Keratinocyte (primary cell): ENCODE measurements around the gene MAGI1. TPM values are rescaled to one million over a fixed set of nuclear protein-coding genes. Genes with fewer than 3 reads are reported as not detected.

ENCODE experiments used
- DNase-seq: peaks from one replicate; pipeline ENCODE4 v3.0.0-alpha.2; 2011; ENCODE audit warnings: low read depth, missing footprints, low spot score
- FAIRE-seq: peaks from 2 replicates; lab custom pipeline; 2011; peaks lifted over from hg19 to GRCh38; lab: Jason Lieb, UNC
- H2AFZ ChIP-seq: 2 replicates; pipeline ENCODE4 v1.6.0; 2012; ENCODE audit warnings: low read length, control low read depth, inconsistent platforms; ENCODE audit not compliant: control insufficient read depth
- H3K27ac ChIP-seq: 2 replicates; pipeline ENCODE4 v1.5.1; 2011; ENCODE audit warnings: low read length; ENCODE audit not compliant: control insufficient read depth, insufficient read depth
- H3K27me3 ChIP-seq: 3 replicates; pipeline ENCODE4 v1.6.0; 2011; ENCODE audit warnings: low read length; ENCODE audit not compliant: control insufficient read depth, insufficient read depth; ENCODE audit errors: extremely low read depth
- H3K36me3 ChIP-seq, 2 experiments: 2 replicates in 1 of 2; 3 replicates in 1 of 2; pipeline ENCODE4 v1.5.1; 2011; ENCODE audit warnings: low read length in 2 of 2, mild to moderate bottlenecking in 1 of 2; ENCODE audit not compliant: control insufficient read depth in 2 of 2, insufficient read depth in 2 of 2; ENCODE audit errors: extremely low read depth in 1 of 2
- H3K4me1 ChIP-seq: 3 replicates; pipeline ENCODE4 v1.5.1; 2011; ENCODE audit warnings: low read length; ENCODE audit not compliant: control insufficient read depth, insufficient read depth; ENCODE audit errors: extremely low read depth
- H3K4me2 ChIP-seq: 3 replicates; pipeline ENCODE4 v1.6.0; 2011; ENCODE audit warnings: low read depth, low read length; ENCODE audit not compliant: control insufficient read depth, insufficient read depth; ENCODE audit errors: extremely low read depth
- H3K4me3 ChIP-seq, 3 experiments: fragments of 200-600 bp in 1 of 3; sonication (generic) in 1 of 3; 2 replicates in 2 of 3; 3 replicates in 1 of 3; pipeline ENCODE4 v1.5.1; 2011 to 2016; ENCODE audit warnings: low read length in 3 of 3, mild to moderate bottlenecking in 3 of 3, control low read depth in 2 of 3, inconsistent platforms in 1 of 3, low read depth in 1 of 3, mixed read lengths in 1 of 3, mixed run types in 1 of 3, moderate library complexity in 1 of 3; ENCODE audit not compliant: control insufficient read depth in 2 of 3, insufficient read depth in 2 of 3; ENCODE audit errors: extremely low read depth in 1 of 3
- H3K79me2 ChIP-seq: 2 replicates; pipeline ENCODE4 v1.6.0; 2012; ENCODE audit warnings: low read length; ENCODE audit not compliant: control insufficient read depth, insufficient read depth
- H3K9ac ChIP-seq: 3 replicates; pipeline ENCODE4 v1.6.0; 2011; ENCODE audit warnings: low read length; ENCODE audit not compliant: control insufficient read depth, insufficient read depth; ENCODE audit errors: extremely low read depth
- H3K9me1 ChIP-seq: 3 replicates; pipeline ENCODE4 v1.6.0; 2011; ENCODE audit warnings: low read length; ENCODE audit not compliant: control insufficient read depth, insufficient read depth; ENCODE audit errors: extremely low read depth
- H3K9me3 ChIP-seq: 2 replicates; pipeline ENCODE4 v1.5.1; 2012; ENCODE audit warnings: low read depth, low read length; ENCODE audit not compliant: control insufficient read depth
- H4K20me1 ChIP-seq: 3 replicates; pipeline ENCODE4 v1.6.0; 2011; ENCODE audit warnings: low read length; ENCODE audit not compliant: control insufficient read depth, insufficient read depth; ENCODE audit errors: extremely low read depth
- CTCF ChIP-seq, 3 experiments: IDR thresholded peaks in 1 of 3; conservative IDR thresholded peaks in 1 of 3; optimal IDR thresholded peaks in 1 of 3; 2 replicates in 2 of 3; 3 replicates in 1 of 3; pipeline versions ENCODE3 to v1.5.1; 2011; ENCODE audit warnings: low read length in 3 of 3, mild to moderate bottlenecking in 3 of 3, moderate library complexity in 2 of 3, control low read depth in 1 of 3, inconsistent platforms in 1 of 3; ENCODE audit not compliant: insufficient read depth in 2 of 3; ENCODE audit errors: extremely low read depth in 1 of 3
- EZH2 ChIP-seq: IDR thresholded peaks from one replicate; pipeline ENCODE4 v1.6.1; 2012; ENCODE audit warnings: inconsistent platforms, mild to moderate bottlenecking, low read length, moderate library complexity
- dilution Hi-C: fragments of 300-500 bp; cut with MboI; formaldehyde crosslinking; loops from one replicate; pipeline ENCODE4 v1.7.0; 2020; ENCODE audit warnings: low sequenced_read_pairs; ENCODE audit not compliant: extremely low pct_ligation_motif_present
- polyA plus RNA-seq, 5 experiments: library from polyadenylated mRNA; depleted of rRNA in 3 of 5; stranded (reverse) in 3 of 5; stranded (forward) in 1 of 5; unstranded in 1 of 5; fragments of >200 nt; gene quantifications; 1 replicate in 1 of 5; 2 replicates in 3 of 5; 3 replicates in 1 of 5; pipeline versions ENCODE4 v1.2.1 to v1.2.3, GENCODE V29; 2011 to 2012; ENCODE audit warnings: missing spikeins in 2 of 5, low read depth in 1 of 5, low replicate concordance in 1 of 5

The MAGI1 gene
- polyA plus RNA-seq, 1 donor (not counting 4 experiments of a cell fraction or from before 2014, with no cell fraction given), result 10.9 TPM

DNA sequence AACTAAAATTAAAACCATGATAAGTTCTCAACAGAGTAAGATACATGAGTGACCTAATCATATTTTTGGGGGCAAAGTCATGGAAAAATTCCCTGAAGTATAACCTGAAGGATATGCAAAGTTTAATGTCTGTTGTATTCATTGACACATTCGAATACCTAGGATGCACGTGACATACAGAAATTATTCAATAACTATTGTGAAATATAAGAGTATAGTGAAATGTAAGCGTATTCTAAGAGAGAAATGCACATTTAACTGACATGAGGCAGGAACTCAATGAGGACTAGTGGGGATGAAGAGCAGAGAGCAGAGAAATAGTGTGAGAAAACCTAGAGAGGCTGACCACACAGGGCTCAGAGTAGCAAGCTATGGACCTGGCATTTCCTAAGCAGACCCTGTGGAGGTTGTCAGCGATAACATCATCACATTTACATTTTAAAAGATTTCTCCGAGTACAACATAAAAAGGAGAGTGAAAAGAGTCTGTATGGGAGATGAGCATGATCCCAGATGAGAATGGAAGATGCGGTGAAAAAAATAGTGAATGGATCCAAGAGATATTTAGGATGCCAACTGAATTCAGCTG is 588.8 kb downstream of the MAGI1 start:
- Histone ChIP-seq H3K4me3 (no peak overlapping the region), H3K36me3 (no peaks in the 10 kb centered on the region), H3K4me2 (no peak overlapping the region), H3K79me2 (no peaks in the 10 kb centered on the region), H3K9me3 (no peaks in the 10 kb centered on the region), H3K9ac (no peak overlapping the region), H4K20me1 (no peaks in the 10 kb centered on the region), H3K27me3 (no peaks in the 10 kb centered on the region), H3K4me1 (no peaks in the 10 kb centered on the region), H3K27ac (no peak overlapping the region), H3K9me1 (no peaks in the 10 kb centered on the region), H2AFZ (no peak overlapping the region)
- FAIRE-seq, result no peak
- DNase-seq, result no peak
- dilution Hi-C loops, result no loop called here
- TF ChIP-seq CTCF (optimal IDR thresholded peaks at IDR 0.05 in 1 of 3, IDR thresholded peaks at IDR 0.05 in 1 of 3, conservative IDR thresholded peaks at IDR 0.05 in 1 of 3; ENCODE audit: extremely low read depth in 1 of 3, insufficient read depth in 2 of 3, low read length in 3 of 3) (no peak), EZH2 (no peak)

DNA sequence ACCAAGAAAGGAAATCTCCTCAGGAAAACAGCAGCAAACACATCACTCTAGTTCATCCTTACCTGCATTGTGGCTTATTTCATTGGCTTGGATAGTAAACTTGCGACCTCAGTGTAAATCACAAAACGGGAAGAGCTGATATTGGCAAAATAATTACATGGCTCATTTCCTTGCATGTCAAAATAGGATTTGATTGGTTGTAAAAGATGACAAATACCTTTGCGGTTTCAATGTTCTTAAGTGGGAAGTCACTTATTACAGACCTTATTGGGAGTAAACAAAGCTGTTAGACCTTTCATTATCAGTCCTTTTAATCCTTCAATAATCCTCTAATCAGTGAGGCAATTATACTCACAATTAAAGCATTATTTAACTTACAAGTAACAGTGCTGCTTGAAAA is 590.6 kb downstream of the MAGI1 start:
- FAIRE-seq, result no peak
- no peaks in the 10 kb centered on the region for H3K9me1 ChIP-seq
- H3K4me3 ChIP-seq, result no peak overlapping the region
- no peaks in the 10 kb centered on the region for H3K4me1 ChIP-seq
- H3K27me3 ChIP-seq, result no peaks in the 10 kb centered on the region
- dilution Hi-C loops, result no loop called here
- H3K9me3 ChIP-seq, result no peaks in the 10 kb centered on the region
- H3K27ac ChIP-seq, result no peak overlapping the region
- DNase-seq, result no peak
- TF ChIP-seq EZH2 (no peak), CTCF (optimal IDR thresholded peaks at IDR 0.05 in 1 of 3, IDR thresholded peaks at IDR 0.05 in 1 of 3, conservative IDR thresholded peaks at IDR 0.05 in 1 of 3; ENCODE audit: extremely low read depth in 1 of 3, insufficient read depth in 2 of 3, low read length in 3 of 3) (no peak)
- no peak overlapping the region for H3K9ac ChIP-seq
- no peaks in the 10 kb centered on the region for H4K20me1 ChIP-seq
- H3K36me3 ChIP-seq, result no peaks in the 10 kb centered on the region
- H2AFZ ChIP-seq, result no peak overlapping the region
- H3K79me2 ChIP-seq, result no peaks in the 10 kb centered on the region
- H3K4me2 ChIP-seq, result no peak overlapping the region
